ENCODE measurements around the gene CFAP46. TPM values are rescaled to one million over a fixed set of nuclear protein-coding genes. Genes with fewer than 3 reads are reported as not detected.

CFAP46 gene
- total and polyA plus RNA-seq, 2 experiments from 2014 or later, result 3.1 to 5.4 TPM

DNA sequence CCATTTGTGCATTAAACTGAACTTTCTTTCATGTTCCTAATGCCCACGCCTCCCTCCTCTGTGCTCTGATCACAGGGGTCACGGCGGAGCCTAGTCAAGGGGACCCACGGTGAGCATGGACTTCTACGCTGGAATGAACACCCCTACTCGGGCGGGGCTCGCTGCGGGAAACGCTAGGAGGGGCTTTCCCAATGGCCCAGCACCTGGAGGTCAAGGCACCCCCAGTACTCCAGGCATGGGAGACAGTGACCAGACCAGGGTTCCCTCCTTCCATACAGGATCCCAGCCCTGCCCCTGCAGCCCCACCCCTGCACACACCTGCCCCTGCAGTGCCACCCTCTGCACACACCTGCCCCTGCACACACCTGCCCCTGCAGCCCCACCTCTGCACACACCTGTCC is 129.4 kb downstream of the CFAP46 start:
- H3K4me3 ChIP-seq, result no peak overlapping the region
- peaks cover 10% of the 10 kb centered on the region for H3K27me3 Mint-ChIP-seq (ENCODE audit: insufficient read depth, low read depth, poor library complexity)
- H3K4me1 ChIP-seq (ENCODE audit: insufficient read depth), result no peaks in the 10 kb centered on the region
- no peak for ATAC-seq
- no peak overlapping the region for H2AFZ ChIP-seq
- H3K27ac ChIP-seq (ENCODE audit: low read depth), result no peak overlapping the region
- no peaks in the 10 kb centered on the region for H3K27me3 ChIP-seq (ENCODE audit: insufficient read depth)
- 0 out of 3 replicates have a peak, but pooled peaks cover 3% of the 10 kb centered on the region for H3K4me1 Mint-ChIP-seq
- no peaks in the 10 kb centered on the region for H3K9me2 ChIP-seq (ENCODE audit: insufficient read depth)
- no peaks in the 10 kb centered on the region; the same call in 2 of the 3 replicates for H3K9me3 Mint-ChIP-seq
- H3K79me2 ChIP-seq (replicated peaks; ENCODE audit: insufficient read depth), result no peaks in the 10 kb centered on the region
- no peaks in the 10 kb centered on the region for H3F3A ChIP-seq (replicated peaks; ENCODE audit: low read depth)
- TF ChIP-seq ZNF462 (CRISPR knock-in tag; IDR thresholded peaks at IDR 0.05), result no peak
- no peak for TF ChIP-seq STAT1 (IDR thresholded peaks at IDR 0.05; ENCODE audit: unreplicated experiment)
- no peak for TF ChIP-seq NANOG (IDR thresholded peaks at IDR 0.05; ENCODE audit: borderline replicate concordance)
- TF ChIP-seq CTCF (conservative IDR thresholded peaks at IDR 0.05; ENCODE audit: low read depth in 2 of 2), result no peak
- TF ChIP-seq ZNF114 (CRISPR knock-in tag; IDR thresholded peaks at IDR 0.05), result no peak
- no peak for TF ChIP-seq EZH2 (IDR thresholded peaks at IDR 0.05; ENCODE audit: low read depth, unreplicated experiment)
- TF ChIP-seq ZNF331 (CRISPR knock-in tag; IDR thresholded peaks at IDR 0.05; ENCODE audit: low read depth), result no peak
- no peak for TF ChIP-seq EZH2phosphoT487 (IDR thresholded peaks at IDR 0.05; ENCODE audit: unreplicated experiment)
- TF ChIP-seq POLR2AphosphoS5 (IDR thresholded peaks at IDR 0.05; ENCODE audit: low read depth), result no peak
- no peak for TF ChIP-seq CREB1 (CRISPR knock-in tag; IDR thresholded peaks at IDR 0.05; ENCODE audit: low read depth)
- TF ChIP-seq ETS1 (IDR thresholded peaks at IDR 0.05), result no peak
- TF ChIP-seq REST (IDR thresholded peaks at IDR 0.05; ENCODE audit: unreplicated experiment), result no peak
- no peak for TF ChIP-seq JUNB (IDR thresholded peaks at IDR 0.05; ENCODE audit: unreplicated experiment)
- no peak overlapping the region for H3K27ac Mint-ChIP-seq
- H3K36me3 Mint-ChIP-seq (ENCODE audit: low read depth), result no peaks in the 10 kb centered on the region
- no peak for DNase-seq (ENCODE audit: low spot score)
- no peaks in the 10 kb centered on the region for H4K20me1 ChIP-seq (replicated peaks; ENCODE audit: insufficient read depth)
- no peaks in the 10 kb centered on the region for H3K36me3 ChIP-seq (ENCODE audit: insufficient read depth)
- no peak overlapping the region for H3K4me2 ChIP-seq
- H3K4me3 Mint-ChIP-seq, result no peak overlapping the region
